Lower leg skin (tissue), 4 donors: ENCODE data around the gene CHD2. TPM values are rescaled to one million over a fixed set of nuclear protein-coding genes. Genes with fewer than 3 reads are reported as not detected.
A peak's percentile ranks its signal among the peaks of the same experiment; 100 is the strongest.
"Not testable (repeated sequence)": the region's sequence is repeated elsewhere in the genome, so short reads cannot be mapped to it uniquely, and the experiment has no call there.

ENCODE experiments used
- DNase-seq, 2 donors: peaks; one replicate each; pipeline ENCODE4 v3.0.0-alpha.2; 2019; ENCODE audit warnings: low spot score in 2 of 2
- H3K4me3 ChIP-seq: fragments of 200-600 bp; sonication (generic); 2 replicates; pipeline ENCODE4 v1.5.1; 2017; ENCODE audit warnings: mild to moderate bottlenecking, low read depth; ENCODE audit not compliant: poor library complexity, severe bottlenecking
- POLR2A ChIP-seq, 2 donors: fragments of 450-650 bp; IDR thresholded peaks; one replicate each; pipeline ENCODE4 v1.6.1; 2016 to 2017; ENCODE audit warnings: antibody characterized with exemption in 2 of 2, mild to moderate bottlenecking in 1 of 2, moderate library complexity in 1 of 2
- WGBS, 2 donors: methylation state at CpG; one replicate each; pipeline ENCODE4 v1.1.5; 2018; 5-methylcytosine and 5-hydroxymethylcytosine counted together
- intact Hi-C: fragments of 100-400 bp; cut with DNase I; formaldehyde crosslinking; loops from one replicate; pipeline ENCODE4 v1.15.0; 2023; ENCODE audit warnings: low total_unique reads
- total RNA-seq, 4 donors: library from RNA; depleted of rRNA; stranded (reverse); fragments of >200 nt; gene quantifications; one replicate each; pipeline ENCODE4 v1.1.0, GENCODE V29; 2016
- TF ChIP-seq, protein P1 (sequence below), 3 donors: fragments of 450-650 bp; IDR thresholded peaks; one replicate each; pipeline ENCODE4 v1.5.1; 2016; ENCODE audit warnings: antibody characterized with exemption in 3 of 3, mild to moderate bottlenecking in 3 of 3, moderate library complexity in 2 of 3

CHD2 gene
- total RNA-seq, 4 donors from 2014 or later: 75.8 to 175 (median 88.6) TPM

DNA sequence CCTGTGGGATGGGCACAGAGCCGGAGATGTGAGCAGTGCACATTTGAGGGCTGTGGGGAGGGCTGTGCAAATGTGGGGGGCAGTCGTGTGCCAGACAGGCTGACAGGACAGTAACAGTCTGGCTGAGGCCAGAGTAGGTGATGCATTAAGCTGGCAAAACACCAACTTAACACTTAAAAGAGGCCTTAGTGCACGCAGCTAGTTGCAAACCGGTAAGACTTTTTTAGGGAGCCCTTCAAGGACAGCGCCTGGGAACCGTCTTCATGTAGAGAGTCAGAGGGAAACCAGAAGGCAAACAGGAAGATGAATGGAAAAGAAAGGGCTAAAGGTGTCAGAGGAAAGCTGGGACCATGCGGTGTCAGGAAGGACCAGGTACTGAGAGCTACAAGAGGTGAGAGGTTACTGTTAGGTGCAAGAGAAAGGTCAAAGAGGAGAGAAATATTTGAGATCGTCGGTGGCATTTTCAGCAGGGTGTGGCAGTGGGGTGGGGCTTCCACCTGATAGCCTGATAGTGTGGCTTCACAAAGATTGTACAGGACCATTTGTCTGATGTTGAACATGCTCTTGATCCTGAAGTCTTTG is 30.0 kb upstream of the CHD2 start:
- WGBS, 2 donors: 34 to 44% methylated on average over 9 of the region's 9 CpGs
- no peak for DNase-seq
- no peak overlapping the region for H3K4me3 ChIP-seq
- intact Hi-C loops: no loop called here
- no peak for TF ChIP-seq POLR2A (IDR thresholded peaks at IDR 0.05)
- TF ChIP-seq, protein P1, sequence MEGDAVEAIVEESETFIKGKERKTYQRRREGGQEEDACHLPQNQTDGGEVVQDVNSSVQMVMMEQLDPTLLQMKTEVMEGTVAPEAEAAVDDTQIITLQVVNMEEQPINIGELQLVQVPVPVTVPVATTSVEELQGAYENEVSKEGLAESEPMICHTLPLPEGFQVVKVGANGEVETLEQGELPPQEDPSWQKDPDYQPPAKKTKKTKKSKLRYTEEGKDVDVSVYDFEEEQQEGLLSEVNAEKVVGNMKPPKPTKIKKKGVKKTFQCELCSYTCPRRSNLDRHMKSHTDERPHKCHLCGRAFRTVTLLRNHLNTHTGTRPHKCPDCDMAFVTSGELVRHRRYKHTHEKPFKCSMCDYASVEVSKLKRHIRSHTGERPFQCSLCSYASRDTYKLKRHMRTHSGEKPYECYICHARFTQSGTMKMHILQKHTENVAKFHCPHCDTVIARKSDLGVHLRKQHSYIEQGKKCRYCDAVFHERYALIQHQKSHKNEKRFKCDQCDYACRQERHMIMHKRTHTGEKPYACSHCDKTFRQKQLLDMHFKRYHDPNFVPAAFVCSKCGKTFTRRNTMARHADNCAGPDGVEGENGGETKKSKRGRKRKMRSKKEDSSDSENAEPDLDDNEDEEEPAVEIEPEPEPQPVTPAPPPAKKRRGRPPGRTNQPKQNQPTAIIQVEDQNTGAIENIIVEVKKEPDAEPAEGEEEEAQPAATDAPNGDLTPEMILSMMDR (IDR thresholded peaks at IDR 0.05): no peak

DNA sequence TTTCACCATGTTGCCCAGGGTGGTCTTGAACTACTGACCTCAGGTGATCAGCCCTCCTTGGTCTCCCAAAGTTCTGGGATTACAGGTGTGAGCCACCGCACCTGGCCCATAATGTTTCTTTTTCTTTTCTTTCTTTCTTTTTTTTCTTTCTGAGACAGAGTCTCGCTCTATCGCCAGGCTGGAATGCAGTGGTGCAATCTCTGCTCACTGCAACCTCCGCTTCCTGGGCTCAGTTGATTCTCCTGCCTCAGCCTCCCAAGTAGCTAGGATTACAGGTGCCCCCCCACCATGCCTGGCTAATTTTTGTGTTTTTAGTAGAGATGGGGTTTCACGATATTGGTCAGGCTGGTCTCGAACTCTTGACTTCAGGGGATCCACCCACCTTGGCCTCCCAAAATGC is 27.2 kb upstream of the CHD2 start:
- 97 to 98% methylated on average over 6 of the region's 6 CpGs for WGBS, 2 donors
- intact Hi-C loops: not testable (repeated sequence)
- peak in 1 of 2 donors; percentile 49 for DNase-seq

DNA sequence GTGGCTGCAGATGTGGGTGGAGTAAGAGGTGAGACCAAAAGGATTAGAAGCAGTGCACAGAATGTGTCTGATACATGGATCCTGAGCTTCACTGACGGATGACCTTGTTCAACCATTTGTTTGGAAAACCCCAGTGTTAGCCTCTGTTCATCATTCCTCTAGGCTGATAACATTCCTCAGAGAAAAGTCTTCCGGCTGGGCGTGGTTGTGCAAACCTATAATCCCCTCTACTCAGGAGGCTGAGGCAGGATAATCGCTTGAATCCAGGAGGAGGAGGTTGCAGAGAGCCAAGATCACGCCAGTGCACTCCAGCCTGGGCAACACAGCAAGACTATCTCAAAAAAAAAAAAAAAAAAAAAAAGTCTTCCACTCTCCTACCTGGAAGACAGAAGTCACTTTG is 23.1 kb upstream of the CHD2 start:
- TF ChIP-seq POLR2A (IDR thresholded peaks at IDR 0.05): no peak
- TF ChIP-seq, protein P1 (IDR thresholded peaks at IDR 0.05): no peak
- intact Hi-C loops: no loop called here
- 88 to 94% methylated on average over 5 of the region's 5 CpGs for WGBS, 2 donors
- no peak overlapping the region for H3K4me3 ChIP-seq
- no peak for DNase-seq

More for the DNA sequence above, 27.2 kb upstream of the CHD2 start:
- H3K4me3 ChIP-seq: not testable (repeated sequence)

DNA sequence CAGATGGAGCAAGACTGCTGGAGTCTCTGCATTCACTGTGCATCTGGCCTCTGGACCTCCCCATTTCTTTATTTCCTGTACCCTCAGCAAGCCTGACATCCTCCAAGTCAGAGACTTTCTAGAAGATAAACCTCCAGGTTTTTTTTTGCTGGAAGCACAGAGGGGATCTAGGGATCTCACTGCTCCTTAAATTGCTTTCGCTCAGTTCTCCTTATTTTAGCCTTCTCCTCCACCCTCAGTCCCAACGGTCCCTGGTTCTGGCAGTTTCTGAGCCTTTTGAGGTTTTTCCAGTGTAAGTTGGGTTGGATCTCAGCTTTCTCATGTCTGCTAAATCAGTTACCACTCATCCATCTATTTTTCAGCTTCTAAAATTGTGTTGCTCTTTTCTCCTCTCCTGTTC is 22.7 kb upstream of the CHD2 start:
- TF ChIP-seq, protein P1 (IDR thresholded peaks at IDR 0.05): no peak
- no peak for TF ChIP-seq POLR2A (IDR thresholded peaks at IDR 0.05)
- no peak for DNase-seq
- 79 to 89% methylated on average over 2 of the region's 2 CpGs for WGBS, 2 donors
- H3K4me3 ChIP-seq: no peak overlapping the region
- intact Hi-C loops: no loop called here

DNA sequence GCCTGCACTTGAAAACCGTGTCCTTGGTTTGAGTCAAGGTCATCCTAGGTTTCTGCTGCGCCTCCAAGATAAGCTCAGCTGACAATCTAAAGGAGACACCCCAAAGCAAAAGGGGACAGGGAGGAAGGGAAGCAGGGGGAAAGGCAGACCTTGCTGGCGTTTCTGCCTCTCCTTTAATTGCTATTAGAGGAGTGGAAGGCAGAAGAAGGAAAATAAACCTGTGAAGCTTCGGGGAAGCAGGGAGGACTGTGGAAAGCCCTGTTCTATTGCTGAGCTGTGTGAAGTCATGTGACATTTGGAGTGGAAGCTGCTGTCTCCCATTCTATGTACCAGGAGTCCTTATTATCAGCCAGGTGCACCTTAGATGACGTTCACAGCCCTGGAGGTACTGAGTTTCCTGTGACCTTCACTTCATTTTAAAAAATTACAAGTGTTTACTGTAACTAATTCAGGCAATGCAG is 21.5 kb upstream of the CHD2 start:
- WGBS, 2 donors: 78 to 83% methylated on average over 5 of the region's 5 CpGs
- no peak for DNase-seq
- intact Hi-C loops: no loop called here
- H3K4me3 ChIP-seq: no peak overlapping the region
- no peak for TF ChIP-seq POLR2A (IDR thresholded peaks at IDR 0.05)
- TF ChIP-seq, protein P1 (IDR thresholded peaks at IDR 0.05): no peak

DNA sequence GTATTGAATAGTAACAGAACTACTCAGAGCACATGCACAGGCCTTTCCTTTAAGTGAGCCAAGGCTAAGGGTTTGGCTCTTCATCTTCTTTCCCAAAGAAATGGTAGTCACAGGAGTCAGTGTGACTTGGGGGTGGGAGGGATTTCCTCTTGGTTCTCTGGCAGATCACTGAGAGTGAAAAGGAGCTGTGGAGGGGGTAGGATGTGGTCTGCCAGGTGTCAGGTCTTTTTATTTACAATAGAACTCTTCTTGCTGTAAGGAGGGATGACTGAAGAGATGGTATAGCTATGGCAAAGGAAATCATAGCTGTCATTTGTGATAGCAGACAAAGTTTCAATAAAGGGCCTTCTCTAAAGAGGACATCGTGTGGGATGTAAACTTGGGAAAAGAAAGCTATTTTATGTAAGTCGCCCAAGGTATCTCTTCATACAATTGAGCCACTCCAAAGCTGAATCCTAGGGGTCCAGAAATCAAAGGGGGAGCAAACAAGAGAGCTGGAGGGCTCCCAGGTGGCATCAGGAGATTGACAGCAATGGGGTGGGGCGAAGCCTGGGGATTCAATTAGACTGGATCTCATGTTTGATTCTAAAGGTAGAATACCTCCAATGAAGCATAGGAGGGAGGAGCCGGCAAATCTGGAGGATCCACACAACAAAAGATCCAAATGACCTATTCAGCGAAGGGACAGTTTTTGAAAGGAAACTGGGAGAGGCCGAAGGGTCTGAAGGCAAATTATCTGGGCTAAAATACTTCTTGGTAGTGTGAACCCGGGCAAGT is 20.0 kb upstream of the CHD2 start:
- intact Hi-C loops: no loop called here
- H3K4me3 ChIP-seq: no peak overlapping the region
- TF ChIP-seq, protein P1 (IDR thresholded peaks at IDR 0.05): no peak
- no peak for TF ChIP-seq POLR2A (IDR thresholded peaks at IDR 0.05)
- 93 to 94% methylated on average over 7 of the region's 7 CpGs for WGBS, 2 donors
- DNase-seq: no peak
